GM18502 (cell line): ENCODE measurements around the gene PHOSPHO1.
A peak's percentile ranks its signal among the peaks of the same experiment; 100 is the strongest.
"Not testable (repeated sequence)": the region's sequence is repeated elsewhere in the genome, so short reads cannot be mapped to it uniquely, and the experiment has no call there.

Source experiments
- ATAC-seq: cut with Tn5 transposase; IDR thresholded peaks from one replicate; pipeline ENCODE4 v1.9.1; 2021; ENCODE audit warnings: mild to moderate bottlenecking; ENCODE audit not compliant: unreplicated experiment, poor library complexity

The PHOSPHO1 gene, protein sequence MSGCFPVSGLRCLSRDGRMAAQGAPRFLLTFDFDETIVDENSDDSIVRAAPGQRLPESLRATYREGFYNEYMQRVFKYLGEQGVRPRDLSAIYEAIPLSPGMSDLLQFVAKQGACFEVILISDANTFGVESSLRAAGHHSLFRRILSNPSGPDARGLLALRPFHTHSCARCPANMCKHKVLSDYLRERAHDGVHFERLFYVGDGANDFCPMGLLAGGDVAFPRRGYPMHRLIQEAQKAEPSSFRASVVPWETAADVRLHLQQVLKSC

DNA sequence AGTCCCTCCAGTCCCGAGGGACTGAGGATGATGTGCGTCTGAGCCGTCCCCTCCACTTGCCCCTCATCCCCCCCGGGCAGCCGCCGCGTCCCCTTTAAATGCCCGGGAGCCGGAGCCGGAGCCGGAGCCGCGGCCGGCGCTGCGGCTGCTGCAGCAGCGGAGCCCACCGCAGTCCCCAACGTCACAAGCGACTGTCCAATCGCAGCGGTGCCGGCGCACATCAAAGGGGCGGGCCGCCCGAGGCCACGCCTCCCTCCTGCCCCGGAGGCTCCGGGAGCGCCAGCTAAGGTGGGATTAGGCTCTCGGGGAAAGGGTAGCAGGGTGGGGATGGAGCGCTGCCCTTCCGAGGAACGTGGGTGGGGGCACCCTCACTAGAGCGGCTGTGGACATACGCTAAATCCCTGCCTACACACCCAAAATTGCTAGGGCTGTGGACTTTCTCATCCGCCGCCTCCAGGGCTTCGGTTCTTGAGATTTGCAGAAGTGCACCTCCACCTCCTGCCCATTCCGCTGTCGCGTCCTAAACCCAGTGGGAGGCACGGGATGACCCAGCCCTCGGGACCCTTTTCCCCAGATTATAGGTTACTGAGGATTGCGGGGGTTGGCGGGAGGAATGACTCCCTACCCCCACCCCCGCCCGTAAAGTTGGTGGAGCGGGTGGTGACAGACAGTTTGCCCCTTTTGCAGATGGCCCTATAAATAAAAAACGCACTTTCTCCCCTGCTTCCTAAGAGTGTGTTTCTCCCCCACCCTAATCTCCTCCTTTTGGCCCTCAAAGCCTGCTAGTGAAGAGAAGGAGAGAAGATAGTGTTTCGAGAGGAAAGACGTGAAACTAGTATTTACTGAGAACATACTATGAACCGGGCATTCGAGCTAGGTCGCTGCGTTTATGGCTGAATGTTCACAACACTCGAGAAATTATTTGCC is at the start of gene PHOSPHO1:
TSS of gene PHOSPHO1 (minus strand) at position 152 of the 927 bp plus-strand sequence. CDS start 4,096 bp downstream, outside the sequence.
- ATAC-seq, result peak; percentile 93

DNA sequence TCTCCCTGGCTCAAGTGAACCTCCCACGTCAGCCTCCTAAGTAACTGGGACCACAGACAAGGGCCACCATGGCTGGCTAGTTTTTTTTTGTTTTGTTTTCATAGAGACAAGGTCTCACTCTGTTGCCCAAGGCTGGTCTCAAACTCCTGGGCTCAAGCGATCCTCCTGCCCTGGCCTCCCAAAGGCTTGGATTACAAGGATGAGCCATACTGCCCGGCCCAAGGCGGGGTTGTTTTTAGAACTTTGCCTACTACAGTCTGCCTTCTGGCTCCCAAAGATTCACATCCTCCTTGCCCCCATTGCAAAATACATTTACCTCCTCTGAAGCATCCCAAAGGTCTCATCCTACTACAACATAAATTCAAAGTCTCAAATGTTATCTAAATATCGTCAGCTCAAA is 49.5 kb upstream of the PHOSPHO1 start:
- no peak for ATAC-seq

DNA sequence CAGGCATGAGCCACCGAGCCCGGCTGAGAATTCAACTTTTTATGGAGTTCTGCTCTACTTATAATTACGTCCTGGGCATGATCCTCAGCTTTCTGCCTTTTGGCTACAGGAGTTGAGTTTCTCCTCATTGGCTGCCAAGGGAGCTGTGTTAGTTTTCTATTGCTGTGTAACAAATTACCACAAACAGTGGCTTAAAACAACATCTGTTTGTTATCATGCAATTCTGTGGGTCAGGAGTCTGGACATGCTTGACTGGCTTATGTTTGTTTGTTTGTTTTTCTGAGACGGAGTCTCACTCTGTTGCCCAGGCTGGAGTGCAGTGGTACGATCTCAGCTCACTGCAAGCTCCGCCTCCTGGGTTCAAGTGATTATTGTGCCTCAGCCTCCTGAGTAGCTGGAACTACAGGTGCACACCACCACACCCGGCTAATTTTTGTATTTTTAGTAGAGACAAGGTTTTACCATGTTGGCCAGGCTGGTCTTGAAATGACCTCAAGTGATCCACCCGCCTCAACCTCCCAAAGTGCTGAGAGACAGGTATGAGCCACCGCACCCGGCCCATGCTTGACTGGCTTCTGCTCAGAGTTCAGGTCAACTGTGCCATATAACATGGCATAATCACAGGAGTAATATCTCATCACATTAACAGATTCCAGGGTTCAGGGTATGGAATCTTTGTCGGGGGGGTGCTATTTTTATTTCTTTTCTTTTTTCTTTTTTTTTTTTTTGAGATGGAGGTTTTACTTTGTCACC is 48.9 kb upstream of the PHOSPHO1 start:
- ATAC-seq, result not testable (repeated sequence)

DNA sequence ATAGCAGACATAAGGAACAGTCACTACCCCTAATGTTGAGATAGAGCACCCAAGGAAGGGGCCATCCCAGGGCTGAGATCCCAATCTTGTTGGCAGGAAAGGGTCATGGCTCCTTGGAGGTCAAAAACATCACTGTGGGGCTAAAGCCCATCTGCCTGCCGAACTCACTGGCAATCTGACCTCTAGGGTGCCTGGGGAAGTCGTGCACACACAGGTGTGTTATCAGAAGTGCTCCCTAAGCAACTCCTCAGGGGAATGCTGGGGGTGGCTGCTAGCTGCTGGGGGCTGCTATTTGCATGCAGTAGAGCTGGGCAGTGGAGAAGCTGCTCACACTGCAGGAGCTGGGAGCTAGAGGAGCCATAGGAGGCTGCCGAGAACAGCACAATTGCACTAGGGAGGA is 47.5 kb upstream of the PHOSPHO1 start:
- ATAC-seq, result no peak

DNA sequence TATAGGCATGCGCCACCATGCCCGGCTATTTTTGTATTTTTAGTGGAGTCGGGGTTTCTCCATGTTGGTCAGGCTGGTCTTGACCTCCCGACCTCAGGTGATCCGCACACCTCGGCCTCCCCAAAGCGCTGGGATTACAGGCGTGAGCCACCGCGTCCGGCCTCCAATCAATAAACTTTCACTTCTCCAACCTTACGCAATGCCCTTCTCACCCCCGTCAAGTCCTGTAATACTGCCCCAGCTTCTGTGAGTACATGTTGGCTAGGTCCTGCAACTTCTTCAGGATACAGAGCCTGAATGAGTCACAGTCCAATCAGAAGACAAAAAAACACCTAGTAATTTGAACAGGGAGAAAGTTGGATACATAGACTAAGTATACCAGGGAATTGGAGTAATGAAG is 47.1 kb upstream of the PHOSPHO1 start:
- no peak for ATAC-seq

DNA sequence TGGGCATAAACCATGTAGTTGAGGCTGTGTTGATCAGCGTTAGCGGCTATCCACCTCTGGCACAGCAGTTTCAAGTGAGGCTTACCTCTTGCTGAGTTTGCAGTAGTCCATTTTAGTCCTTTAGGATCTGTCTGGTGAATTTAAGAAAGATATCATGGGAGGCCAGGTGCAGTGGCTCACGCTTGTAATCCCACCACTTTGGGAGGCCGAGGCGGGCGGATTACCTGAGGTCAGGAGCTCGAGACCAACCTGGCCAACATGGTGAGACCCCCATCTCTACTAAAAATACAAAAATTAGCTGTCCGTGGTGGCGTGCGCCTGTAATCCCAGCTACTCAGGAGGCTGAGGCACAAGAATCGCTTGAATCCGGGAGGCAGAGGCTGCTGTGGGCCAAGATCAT is 45.4 kb upstream of the PHOSPHO1 start:
- not testable (repeated sequence) for ATAC-seq

DNA sequence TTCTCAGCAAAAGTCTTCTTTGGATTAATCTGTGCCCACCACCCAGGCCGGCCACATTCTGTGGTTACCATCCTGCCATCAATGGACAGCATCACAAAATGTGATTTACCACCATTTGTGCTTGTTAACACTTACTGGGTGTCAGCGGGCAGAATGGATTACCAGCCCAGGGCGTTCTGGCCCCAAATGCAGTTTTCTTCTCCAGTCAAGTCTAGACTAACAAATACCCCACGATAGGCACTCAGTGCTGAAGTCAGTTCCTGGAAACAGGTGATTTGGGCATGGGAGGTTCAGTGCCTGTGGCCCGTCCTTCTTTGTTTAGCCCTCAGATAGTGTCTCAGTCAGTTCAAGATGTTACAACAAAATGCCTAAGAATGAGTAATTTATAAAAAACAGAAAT is 38.8 kb upstream of the PHOSPHO1 start:
- no peak for ATAC-seq

DNA sequence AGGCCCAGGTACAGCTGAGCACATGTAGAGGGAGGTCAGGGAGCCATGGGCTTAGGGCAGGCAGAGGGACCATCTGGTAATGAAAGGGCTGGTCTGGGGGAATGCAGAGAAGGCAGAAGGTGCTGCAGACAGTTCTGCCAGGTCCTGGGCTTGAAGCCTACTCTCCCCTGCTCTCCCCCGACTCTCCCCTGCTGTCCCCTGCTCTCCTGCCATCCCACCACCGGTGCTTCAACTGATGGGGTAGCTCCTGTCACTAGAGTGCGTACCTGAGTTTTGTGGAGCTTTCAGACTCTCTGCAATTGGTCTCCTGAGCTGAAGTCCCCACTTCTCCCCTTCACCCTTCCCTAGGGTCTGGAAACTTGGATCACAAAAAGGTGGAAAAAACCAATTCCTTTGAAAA is 37.3 kb upstream of the PHOSPHO1 start:
- ATAC-seq, result no peak

DNA sequence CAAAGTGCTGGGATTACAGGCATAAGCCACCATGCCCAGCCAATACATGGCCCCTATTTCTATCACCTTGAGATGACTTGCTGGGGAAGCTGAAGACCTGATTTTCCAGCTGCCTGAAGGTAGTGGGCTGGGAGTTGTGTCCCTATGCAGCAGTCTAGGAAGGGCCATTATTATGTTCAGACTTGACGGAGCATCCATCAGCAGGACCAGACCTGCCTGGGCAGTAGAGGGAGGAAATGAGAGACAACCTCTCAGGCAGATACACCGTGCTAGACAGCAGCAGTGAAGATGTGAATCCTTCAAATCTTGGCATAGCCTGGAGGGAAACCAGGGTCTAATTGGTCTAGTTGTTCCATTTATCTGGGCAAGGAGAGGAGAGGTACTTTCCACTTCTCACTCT is 35.6 kb upstream of the PHOSPHO1 start:
- ATAC-seq, result no peak

DNA sequence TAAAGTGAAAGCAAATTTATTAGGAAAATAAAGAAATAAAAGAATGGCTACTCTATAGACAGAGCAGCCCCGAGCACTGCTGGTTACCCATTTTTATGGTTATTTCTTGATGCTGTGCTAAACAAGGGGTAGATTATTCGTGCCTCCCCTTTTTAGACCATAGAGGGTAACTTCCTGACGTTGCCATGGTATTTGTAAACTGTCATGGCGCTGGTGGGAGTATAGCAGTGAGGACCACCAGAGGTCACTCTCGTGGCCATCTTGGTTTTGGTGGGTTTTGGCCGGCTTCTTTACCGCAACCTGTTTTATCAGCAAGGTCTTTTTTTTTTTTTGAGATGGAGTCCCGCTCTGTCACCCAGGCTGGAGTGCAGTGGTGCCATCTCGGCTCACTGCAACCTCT is 31.0 kb upstream of the PHOSPHO1 start:
- not testable (repeated sequence) for ATAC-seq

DNA sequence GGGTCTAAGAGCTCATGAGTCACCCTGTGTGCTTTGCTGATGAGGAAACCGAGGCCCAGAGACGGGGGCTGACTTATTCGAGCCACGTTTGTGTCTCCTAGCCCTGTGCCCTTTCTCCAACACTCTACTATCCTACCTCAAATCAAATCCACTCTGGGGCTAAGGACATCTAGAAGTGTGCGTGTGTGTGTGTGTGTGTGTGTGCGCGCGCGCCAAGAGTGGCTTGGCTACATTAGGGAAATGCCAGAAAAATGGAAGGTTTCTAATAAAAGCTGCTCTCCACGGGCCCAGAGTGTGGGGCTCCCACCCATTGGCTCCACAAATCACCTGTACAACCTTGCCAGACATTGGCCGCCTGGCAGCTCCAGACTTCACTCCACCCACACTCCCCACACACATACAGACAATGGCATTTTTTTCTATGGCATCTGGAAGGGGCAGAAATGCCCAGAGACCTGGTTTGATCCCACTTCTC is 30.3 kb upstream of the PHOSPHO1 start:
- no peak for ATAC-seq

DNA sequence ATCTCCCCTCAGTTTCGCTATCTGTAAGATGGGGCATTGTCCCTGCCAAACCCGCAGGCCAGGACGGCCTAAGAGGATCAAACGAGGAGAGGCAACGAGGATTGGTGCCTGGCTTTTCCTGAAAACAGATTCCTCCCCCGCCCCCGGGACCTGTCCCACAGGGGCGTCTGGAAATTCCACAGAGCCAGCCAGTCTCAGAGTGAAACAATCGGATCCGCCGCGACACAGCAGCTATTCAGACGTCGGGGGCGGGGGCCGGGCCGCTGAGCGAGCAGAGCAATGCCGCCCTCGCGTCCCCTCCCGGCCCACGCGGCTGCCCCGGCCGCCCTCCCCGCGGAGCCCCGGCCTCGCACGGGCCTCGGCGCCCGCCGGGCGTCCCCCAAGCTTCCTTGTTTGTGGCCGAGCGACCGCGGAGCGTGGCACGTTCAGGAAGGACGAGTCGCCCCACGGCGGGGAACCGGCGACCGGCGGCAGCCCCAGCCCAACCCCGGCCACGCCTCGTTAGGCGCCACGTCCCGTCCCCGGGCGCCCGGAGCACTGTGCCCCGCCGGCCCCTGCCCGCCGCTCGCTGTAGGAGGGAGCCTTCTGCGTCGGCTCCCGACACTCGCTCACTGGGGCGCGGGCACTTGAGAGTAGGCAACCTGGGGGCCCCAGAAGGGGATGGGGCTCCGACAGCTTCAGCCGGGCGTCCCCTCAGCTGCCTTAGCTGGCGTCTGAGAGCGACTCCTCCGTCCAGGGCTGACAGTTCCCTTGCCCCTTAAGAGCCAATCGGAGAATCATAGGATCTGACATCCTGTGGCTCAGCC is 29.6 kb upstream of the PHOSPHO1 start:
- no peak for ATAC-seq

DNA sequence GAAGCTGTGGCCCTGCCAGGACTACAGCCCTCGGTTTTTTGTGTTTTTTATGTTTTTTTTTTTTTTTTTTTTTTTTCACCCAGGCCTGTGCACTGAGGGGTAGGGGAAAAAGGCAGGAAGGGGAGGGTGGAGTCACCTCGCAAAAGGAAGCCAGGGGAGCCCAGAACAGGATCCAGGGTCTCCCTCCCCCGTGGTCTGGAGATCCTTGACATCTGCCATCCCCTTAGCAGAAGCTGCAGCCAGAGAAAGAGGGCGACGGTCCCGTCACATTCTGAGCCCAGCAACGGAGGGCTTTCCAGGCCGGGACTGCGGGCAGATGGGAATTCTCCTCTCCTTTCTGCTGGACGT is 29.1 kb upstream of the PHOSPHO1 start:
- no peak for ATAC-seq

DNA sequence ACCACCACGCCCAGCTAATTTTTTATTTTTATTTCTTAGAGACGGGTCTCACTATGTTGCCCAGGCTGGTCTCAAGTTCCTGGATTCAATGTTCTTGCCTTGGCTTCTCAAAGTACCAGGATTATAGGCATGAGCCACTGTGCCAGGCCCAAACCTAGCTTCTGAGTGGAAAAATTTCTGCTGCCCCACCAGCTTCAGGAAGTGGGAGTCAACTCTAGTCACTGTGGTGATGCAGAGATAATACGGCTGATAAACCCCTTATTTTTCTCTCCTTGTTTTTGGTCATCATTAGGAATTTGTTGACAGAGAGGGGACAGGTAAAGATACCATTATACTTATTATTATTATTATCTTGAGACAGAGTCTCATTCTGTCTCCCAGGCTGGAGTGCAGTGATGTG is 27.8 kb upstream of the PHOSPHO1 start:
- no peak for ATAC-seq

DNA sequence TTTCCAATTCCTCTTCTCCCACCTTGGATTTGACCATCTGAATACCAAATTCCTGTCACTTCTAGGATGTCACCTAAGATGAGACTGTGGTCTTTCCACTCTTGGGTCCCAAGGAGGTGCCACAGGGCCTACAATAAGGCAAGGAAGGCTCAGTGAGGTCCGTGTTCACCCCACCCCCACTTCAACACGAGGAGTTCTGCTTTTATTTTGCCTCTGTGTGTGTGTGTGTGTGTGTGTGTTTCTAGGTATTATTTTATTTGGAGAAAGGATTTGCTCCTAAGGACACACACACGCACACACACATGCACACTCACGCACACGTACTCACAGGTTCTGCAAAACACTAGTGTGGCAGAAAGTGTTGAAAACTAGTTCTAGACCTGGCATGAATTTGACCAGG is 24.5 kb upstream of the PHOSPHO1 start:
- ATAC-seq, result no peak

DNA sequence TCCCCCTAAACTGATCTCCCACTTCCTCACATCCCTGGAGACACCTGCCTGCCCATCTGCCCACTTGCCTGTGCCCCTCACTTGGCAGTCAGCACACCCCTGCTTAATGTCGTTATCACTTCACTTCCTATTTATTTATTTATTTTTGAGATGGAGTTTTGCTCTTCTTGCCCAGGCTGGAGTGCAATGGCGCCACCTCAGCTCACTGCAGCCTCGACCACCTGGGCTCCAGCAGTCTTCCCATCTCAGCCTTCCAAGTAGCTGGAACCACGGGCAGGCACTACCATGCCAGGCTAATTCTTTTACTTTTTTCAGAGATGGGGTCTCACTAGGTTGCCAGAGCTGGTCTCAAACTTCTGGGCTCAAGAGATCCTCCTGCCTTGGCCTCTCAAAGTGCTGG is 23.5 kb upstream of the PHOSPHO1 start:
- no peak for ATAC-seq

DNA sequence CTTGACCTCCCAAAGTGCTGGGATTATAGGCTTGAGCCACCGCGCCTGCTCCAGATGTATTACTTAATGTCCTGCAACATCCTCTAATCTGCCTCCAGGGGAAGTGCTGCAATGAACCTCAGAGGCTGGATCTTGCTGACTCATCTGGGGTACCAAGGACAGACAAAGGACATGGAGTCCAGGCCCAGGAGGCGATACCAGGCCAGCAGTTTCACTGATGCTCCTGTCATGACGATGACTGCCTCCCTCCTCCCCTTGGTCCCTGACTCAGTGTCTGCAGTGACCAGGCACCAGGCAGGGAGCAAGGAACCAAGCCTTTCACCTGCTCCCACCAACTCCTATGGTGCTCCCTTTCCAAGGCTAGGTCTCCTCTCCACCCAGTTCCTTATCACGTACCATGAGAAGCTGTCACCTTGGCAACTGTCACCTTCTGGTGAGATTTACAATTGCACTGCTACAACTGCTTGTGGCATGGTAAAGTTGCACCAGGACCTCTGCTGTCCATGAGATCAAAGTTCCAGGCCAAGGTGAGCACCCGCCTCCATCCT is 21.6 kb upstream of the PHOSPHO1 start:
- ATAC-seq, result no peak

DNA sequence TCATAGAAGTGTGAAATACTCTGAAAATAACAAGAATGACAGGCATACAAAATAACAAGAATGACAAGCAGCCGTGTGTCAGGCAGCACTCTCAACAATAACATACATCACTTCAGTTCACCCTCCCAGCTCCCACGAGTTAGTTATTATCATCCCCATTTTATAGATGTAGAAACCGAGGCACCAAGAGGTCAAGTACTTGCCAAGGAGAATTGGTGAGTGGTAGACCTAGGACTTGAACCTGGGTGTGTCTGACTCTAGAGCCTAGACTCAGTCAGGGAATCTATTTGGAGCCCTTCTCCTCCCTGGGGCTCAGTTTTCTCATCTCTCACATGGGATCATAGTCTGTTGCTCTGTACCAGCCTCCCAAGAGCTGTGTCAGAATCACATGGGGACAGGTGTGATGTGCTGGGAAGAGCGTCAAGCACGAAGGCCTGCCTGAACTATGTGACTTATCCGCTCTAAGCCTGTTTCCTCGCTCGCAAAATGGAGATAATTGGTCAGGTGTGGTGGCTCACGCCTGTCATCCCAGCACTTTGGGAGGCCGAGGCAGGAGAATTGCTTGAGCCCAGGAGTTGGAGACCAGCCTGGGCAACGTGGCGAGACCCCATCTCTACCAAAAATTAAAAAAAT is 19.4 kb upstream of the PHOSPHO1 start:
- ATAC-seq, result no peak

DNA sequence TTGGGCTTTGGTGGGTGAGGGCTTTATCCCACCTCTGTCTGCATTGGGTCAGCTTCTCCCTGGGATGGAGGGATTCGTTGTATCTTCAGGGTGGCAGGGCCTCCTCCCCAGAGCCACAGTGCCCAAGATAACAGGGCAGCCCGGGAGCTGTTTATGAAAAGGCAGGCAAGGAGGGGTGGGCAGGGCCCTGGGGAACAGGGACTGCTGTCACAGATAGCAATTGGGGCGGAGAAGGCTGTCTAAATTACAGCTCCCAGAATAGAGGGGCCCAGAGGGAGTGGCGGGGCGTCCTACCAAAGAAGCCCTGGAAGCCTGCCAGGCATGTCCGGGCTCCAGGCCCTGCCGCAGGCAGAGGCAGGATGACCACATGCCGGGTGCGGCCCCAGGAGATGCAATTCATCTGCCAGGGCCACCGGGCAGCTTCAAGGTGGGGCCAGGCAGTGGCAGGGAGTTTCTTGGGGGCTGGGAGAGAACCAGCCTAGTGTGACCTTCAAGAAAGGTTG is 18.8 kb upstream of the PHOSPHO1 start:
- no peak for ATAC-seq
